Suppressor macrophage treated with lipopolysaccharide for 1 hour (primary cell): ENCODE results near the gene CCDC102A.

Source experiments
- DNase-seq, 3 donors: peaks; one replicate each; pipeline ENCODE4 v3.0.0-alpha.2; 2020 to 2022

The CCDC102A gene

GRCh38 chr16:57535680-57536305 lies 578 bp downstream of the CCDC102A start:
- peak; percentile 81 to 93 (median 84) for DNase-seq

- no peak for DNase-seq
These were observed 1.3 kb downstream of the CCDC102A start for GRCh38 chr16:57534881-57535658.

DNA sequence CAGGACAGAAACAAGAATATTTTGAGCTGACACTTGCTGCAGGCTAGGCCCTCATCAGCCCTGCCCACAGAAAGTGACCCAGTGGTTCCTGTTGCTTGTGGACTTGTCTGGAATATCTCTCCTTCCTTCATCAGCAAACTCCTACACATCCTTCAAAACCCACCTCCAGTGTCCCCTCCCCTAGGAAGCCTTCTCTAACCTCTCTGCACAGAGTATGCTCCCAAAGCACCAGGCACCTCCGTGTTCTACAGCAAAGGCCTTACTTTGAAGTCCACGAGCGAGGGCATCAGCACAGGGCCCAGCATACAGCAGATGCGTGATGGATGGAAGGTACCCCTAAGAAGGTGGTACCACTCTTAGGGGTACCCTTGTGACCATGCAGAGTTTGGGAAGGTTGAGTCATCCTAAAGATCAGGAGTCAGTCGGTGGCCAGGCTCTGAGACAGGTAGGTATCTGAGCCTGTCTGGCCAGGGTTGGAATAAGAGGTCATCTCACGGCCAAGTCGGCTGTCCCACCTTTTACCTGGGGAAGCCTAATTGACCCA lies 2.0 kb downstream of the CCDC102A start:
- DNase-seq, result no peak

DNA sequence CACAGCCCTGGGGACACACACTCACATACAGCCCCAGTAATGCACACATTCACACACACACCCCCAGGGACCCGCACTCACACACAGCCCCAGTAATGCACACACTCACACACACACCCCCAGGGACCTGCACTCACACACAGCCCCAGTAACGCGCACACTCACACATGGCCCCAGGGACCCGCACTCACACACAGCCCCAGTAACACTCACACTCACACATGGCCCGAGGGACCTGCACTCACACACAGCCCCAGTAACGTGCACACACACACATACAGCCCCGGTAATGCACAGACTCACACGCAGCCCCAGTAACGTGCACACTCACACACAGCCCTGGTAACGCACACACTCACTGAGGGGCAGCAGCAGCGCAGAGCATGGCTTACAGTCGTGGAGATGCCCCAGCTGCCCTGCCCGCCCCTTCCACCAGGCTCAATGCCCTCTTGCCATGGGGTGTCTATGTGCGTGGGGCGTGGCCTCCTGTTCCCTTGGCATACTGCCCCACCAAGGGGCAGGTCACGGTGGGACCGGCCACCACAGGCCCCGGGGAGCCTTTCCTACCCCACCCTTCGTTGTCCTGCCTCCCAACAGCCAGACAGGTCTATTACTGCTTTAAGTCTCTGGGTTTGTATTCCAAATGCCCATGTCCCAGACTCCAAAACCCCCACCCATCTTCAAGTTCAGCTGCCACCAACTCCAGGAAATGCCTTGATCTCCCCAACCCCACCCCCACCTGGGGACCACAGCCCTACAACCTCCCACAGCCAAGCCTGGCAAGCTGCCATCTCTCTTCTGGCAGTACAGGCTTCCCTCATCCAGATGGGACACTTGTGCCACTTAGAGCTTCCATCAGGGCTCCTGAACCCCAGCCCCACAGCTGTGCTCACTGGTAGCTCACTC lies 2.7 kb downstream of the CCDC102A start:
- no peak for DNase-seq

- no peak for DNase-seq
These were observed 4.1 kb downstream of the CCDC102A start for GRCh38 chr16:57532266-57532625.

DNA sequence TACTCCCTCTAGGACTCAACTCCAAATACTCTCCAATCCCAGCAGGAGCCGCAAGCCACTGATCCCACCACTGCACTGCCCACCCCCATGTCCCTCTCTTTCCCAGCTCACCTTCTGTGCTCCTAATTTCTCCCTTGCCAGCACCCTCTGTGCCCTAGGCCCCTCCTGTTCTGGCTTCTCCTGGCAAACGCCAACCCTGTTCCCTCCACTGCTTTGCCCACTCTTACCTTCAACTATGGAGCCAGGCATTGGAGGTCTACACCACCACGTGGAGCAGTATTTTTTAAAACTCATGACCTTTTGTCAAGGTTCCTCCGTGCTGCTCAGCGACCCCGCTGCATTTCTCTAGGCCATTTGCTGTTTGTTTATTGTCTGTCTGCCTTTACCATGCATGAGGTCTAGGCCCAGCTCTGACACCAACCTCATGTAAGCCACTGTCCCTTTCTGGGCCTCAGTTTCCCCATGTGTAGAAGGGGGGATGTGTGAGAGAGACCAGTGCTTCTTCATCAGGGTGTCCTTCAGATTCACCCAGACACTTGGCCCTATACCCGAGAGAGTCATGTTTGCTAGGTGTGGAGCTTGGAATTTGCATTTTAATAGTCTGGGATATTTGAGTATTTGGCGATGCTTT lies 4.6 kb downstream of the CCDC102A start:
- DNase-seq, result no peak

GRCh38 chr16:57531253-57531575 lies 5.2 kb downstream of the CCDC102A start:
- no peak for DNase-seq

GRCh38 chr16:57530522-57531252 lies 5.7 kb downstream of the CCDC102A start:
- DNase-seq, result peak in 2 of 3 donors; percentile 43 to 57

GRCh38 chr16:57530104-57530521 lies 6.3 kb downstream of the CCDC102A start:
- peak; percentile 54 to 65 (median 61) for DNase-seq

DNA sequence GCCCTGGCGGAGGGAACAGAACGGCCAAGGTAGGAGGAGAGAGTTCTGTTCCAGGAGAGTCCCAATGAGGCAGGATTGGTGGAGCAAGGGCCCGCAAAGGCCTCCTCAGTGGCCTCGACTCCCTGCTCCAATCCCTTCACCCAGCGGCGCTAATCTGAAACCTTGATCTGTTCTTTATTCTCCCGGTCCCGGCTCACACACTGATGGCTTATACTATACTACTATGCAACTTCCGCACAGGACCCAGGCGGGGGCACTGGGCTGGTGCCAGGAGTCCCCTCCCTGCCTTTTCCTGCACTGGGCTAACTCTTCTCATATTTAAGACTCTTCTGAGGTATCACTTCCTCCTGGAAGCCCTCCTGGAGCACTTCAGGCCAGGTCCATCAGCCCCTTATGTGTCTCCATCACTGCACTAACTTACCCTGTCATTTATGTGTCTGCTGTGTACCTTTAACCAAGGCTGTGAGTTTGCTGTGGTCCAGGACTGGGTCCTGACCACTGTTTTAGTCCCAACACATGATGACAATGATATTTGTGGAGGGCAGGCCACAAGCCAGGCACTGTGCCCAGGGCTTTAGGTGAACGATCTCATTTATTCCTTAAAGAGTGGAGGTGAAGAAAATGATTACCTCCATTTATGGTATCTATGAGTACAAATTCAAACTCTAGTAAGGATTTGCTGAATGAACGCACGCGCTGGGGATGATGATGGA lies 6.8 kb downstream of the CCDC102A start:
- DNase-seq, result no peak

- DNase-seq, result no peak
These were observed 7.6 kb downstream of the CCDC102A start for GRCh38 chr16:57528499-57529390.

- no peak for DNase-seq
These were observed 8.6 kb downstream of the CCDC102A start for GRCh38 chr16:57527610-57528360.

DNA sequence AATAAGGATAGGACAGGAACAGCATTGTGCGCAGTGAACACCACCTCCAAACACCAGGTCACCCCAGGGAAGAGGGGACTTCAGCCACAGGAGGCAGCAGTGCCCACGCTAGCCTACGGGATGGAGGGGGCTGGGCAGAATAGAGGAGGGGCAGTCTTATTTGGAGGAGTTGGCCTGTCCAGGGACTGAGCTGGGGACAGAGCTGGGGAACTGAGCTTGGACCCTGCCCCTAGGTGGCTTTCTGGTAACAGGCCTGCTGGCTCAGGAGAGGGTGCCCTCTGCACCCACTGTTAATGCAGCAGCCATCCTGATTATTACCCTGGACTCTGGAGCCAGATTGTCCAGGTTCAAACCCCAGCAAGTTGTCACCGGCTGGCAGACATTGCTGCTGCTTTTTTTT lies 9.3 kb downstream of the CCDC102A start:
- no peak for DNase-seq

DNA sequence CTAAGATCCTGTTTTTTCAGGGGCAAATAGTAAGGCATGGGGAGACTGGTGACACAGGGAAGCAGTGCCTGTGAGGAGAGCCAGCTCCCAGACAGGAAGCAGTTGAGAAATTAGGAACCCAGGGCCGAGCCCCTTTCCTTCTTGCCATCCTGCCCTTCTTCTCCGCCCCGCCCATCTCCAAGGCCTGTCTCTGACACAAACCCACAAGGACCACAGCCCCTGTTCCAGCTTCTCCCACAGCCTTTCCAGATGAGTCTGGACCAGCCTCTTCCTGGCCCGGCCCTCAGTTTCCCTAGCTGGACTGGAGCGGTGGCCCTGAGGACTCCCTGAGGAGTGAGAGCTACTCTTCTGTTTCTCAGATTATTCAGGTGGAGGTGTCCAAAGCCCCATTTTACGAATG lies 9.9 kb downstream of the CCDC102A start:
- DNase-seq, result peak in 1 of 3 donors; percentile 40

GRCh38 chr16:57525761-57526160 lies 10.6 kb downstream of the CCDC102A start:
- no peak for DNase-seq

DNA sequence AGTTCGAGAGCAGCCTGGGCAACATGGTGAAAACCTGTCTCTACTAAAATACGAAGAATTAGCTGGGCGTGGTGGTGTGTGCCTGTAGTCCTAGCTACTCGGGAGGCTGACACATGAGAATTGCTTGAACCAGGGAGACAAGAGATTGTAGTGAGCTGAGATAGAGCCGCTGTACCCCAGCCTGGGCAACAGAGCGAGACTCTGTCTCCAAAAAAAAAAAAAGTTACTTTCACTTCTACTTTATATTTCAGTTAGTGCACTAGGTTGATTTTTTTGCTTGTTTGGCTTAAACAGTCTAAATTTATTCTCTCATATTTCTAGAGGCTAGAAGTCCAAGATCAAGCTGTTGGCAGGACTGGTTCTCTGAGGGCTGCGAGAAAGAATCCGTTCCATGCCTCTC lies 13.4 kb downstream of the CCDC102A start:
- DNase-seq, result no peak

GRCh38 chr16:57519796-57520360 lies 16.5 kb downstream of the CCDC102A start:
- peak; percentile 80 to 91 (median 87) for DNase-seq

DNA sequence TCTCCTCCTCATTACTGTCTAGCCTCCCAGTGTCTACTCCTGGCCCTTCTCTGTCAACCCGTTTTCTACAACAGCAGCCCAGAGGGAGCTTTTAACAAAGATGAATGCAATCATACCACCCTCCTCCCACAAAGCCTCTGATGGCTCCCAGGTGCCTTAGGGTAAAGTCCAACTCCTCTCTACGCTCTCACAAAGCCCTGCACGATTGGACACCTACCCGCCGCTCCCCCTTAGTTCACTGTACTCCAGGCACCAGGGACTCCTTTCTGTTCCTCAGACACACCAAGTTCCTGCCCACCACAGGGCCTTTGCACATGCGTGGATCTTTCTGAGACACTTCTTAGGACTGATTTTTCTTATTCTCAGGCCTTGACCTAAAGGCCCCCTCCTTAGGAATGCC lies 17.4 kb downstream of the CCDC102A start:
- DNase-seq, result no peak

DNA sequence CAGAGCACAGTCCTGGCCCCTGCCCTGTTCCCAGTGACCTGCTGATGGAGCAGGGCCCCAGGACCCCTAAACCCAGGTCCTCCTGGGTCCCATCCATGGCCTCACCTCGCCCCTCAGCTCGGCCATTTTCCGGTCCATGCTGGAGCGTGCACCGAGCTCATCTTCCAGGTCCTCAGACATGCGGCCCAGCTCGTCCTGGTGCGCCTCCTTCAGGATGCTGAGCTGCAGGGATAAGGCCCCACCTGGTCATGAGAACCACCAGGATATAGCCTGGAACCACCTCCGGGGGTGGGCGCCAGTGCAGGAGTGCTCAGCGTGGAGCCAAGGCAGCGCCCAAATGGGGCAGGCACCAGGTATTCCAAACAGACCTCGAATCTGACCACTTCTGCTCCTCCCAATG lies 17.9 kb downstream of the CCDC102A start:
- no peak for DNase-seq
